ENCODE data around the gene KRTAP5-2.

The KRTAP5-2 gene

GRCh38 chr11:1567721-1568100, 30.4 kb downstream of the KRTAP5-2 start:
- no peak for DNase-seq (ENCODE audit: low spot score)
- H3K9me3 ChIP-seq (ENCODE audit: severe bottlenecking): no peaks in the 10 kb centered on the region
- H3K4me3 ChIP-seq (ENCODE audit: severe bottlenecking): no peak overlapping the region
- ATAC-seq (ENCODE audit: low read depth): no peak
- no peak overlapping the region for H3K27ac ChIP-seq (ENCODE audit: poor library complexity, severe bottlenecking)
- TF ChIP-seq, protein P1, sequence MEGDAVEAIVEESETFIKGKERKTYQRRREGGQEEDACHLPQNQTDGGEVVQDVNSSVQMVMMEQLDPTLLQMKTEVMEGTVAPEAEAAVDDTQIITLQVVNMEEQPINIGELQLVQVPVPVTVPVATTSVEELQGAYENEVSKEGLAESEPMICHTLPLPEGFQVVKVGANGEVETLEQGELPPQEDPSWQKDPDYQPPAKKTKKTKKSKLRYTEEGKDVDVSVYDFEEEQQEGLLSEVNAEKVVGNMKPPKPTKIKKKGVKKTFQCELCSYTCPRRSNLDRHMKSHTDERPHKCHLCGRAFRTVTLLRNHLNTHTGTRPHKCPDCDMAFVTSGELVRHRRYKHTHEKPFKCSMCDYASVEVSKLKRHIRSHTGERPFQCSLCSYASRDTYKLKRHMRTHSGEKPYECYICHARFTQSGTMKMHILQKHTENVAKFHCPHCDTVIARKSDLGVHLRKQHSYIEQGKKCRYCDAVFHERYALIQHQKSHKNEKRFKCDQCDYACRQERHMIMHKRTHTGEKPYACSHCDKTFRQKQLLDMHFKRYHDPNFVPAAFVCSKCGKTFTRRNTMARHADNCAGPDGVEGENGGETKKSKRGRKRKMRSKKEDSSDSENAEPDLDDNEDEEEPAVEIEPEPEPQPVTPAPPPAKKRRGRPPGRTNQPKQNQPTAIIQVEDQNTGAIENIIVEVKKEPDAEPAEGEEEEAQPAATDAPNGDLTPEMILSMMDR (IDR thresholded peaks at IDR 0.05; ENCODE audit: poor library complexity, severe bottlenecking): no peak
- H3K27me3 ChIP-seq (ENCODE audit: insufficient read depth, poor library complexity, severe bottlenecking): peaks cover 4% of the 10 kb centered on the region
- no peaks in the 10 kb centered on the region for H3K36me3 ChIP-seq (ENCODE audit: low read depth)
- H3K4me1 ChIP-seq (ENCODE audit: insufficient read depth, poor library complexity, severe bottlenecking): no peaks in the 10 kb centered on the region

DNA sequence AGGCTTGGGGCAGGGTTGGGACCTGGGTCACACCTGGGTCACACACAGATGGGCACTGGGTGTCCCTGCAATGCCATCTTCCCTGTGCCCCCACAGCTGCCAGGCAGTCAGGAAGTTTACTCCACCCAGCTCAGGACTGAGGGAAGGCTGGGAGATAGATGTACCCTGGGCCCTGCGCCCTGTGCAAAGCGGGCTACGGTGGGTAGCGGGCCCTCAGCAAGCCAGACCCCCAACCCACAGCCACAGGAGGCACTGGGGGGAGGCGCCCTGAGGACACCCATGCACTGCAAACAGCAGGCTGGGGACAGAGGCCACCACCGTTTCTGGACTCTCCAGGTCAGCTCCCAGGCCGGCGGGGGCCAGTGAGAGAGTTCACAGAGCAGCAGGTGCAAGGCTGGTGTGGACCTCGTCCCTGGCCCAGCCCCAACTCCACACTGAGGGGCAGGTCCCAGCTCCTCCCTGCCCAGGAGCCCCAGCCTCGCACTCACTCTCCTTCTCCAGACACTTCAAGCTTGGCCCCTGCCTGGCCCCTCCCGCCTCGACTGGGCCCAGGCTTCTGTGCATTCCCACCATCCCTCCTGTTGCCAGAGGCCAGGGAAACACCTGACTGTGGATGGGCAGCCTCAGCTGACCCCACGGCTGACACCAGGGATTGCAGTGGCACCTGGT, 30.9 kb downstream of the KRTAP5-2 start:
- Histone ChIP-seq H3K4me1 (ENCODE audit: insufficient read depth, poor library complexity, severe bottlenecking) (no peaks in the 10 kb centered on the region), H3K36me3 (ENCODE audit: low read depth) (no peaks in the 10 kb centered on the region), H3K27ac (ENCODE audit: poor library complexity, severe bottlenecking) (no peak overlapping the region), H3K27me3 (ENCODE audit: insufficient read depth, poor library complexity, severe bottlenecking) (no peaks in the 10 kb centered on the region), H3K4me3 (ENCODE audit: severe bottlenecking) (no peak overlapping the region), H3K9me3 (ENCODE audit: severe bottlenecking) (no peaks in the 10 kb centered on the region)
- no peak for ATAC-seq (ENCODE audit: low read depth)
- DNase-seq (ENCODE audit: low spot score): no peak
- TF ChIP-seq, protein P1 (IDR thresholded peaks at IDR 0.05; ENCODE audit: poor library complexity, severe bottlenecking): no peak

DNA sequence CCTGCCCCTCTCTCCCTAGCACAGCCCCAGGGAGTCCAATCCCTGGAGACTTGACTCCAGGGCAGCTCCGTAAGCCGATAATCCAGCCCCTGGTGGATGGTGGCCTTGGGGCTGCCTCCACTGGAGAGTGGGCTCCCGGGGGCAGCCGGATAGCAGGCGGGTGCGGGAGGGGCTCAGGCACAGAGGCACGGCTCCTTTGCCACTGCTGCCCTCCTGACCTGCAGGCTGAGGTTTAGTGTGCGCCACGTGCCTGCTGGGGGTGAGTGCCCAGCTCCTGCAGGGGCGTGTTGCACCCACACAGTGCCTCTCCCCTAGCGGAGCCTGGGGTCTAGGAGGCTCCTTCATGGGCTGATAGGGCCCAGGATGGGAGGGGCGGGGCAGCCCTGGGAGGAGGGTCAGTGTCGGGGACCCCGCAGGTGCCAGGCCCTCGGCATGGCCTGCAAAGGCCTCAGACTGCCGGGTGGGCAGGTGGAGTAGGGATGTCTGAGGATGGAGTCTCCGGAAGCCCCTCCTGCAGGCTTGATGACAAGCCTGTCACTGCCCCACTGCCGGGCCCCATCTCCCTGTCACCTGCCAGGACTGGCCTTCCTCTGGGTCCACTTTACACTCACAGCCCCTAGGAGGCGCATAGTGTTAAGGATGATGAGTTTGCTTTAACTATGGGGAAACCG, 31.6 kb downstream of the KRTAP5-2 start:
- H3K9me3 ChIP-seq (ENCODE audit: severe bottlenecking): no peaks in the 10 kb centered on the region
- H3K4me1 ChIP-seq (ENCODE audit: insufficient read depth, poor library complexity, severe bottlenecking): no peaks in the 10 kb centered on the region
- no peaks in the 10 kb centered on the region for H3K27me3 ChIP-seq (ENCODE audit: insufficient read depth, poor library complexity, severe bottlenecking)
- H3K36me3 ChIP-seq (ENCODE audit: low read depth): no peaks in the 10 kb centered on the region
- TF ChIP-seq, protein P1 (IDR thresholded peaks at IDR 0.05; ENCODE audit: poor library complexity, severe bottlenecking): no peak
- ATAC-seq (ENCODE audit: low read depth) (no peak), DNase-seq (ENCODE audit: low spot score) (no peak)
- H3K4me3 ChIP-seq (ENCODE audit: severe bottlenecking): no peak overlapping the region
- H3K27ac ChIP-seq (ENCODE audit: poor library complexity, severe bottlenecking): no peak overlapping the region

DNA sequence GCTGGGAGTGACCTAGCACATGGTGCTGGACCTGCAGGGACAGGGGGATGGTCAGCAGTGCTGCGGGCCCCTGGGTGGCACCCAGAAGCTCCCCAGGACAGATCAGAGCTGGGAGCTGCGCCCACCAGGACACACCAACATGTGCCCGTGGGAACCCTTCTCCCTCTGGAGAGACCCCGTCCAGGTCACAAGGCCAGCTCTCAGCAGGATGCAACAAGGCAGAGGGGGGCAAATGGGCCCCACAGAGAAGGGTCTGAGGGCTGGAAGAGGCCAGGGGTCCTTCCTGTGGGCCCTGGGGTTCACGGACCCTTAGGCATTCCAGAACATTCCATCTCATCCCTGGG, 32.2 kb downstream of the KRTAP5-2 start:
- TF ChIP-seq, protein P1 (IDR thresholded peaks at IDR 0.05; ENCODE audit: poor library complexity, severe bottlenecking): no peak
- Histone ChIP-seq H3K4me3 (ENCODE audit: severe bottlenecking) (no peak overlapping the region), H3K9me3 (ENCODE audit: severe bottlenecking) (no peaks in the 10 kb centered on the region), H3K4me1 (ENCODE audit: insufficient read depth, poor library complexity, severe bottlenecking) (no peaks in the 10 kb centered on the region), H3K27ac (ENCODE audit: poor library complexity, severe bottlenecking) (no peak overlapping the region), H3K36me3 (ENCODE audit: low read depth) (no peaks in the 10 kb centered on the region), H3K27me3 (ENCODE audit: insufficient read depth, poor library complexity, severe bottlenecking) (no peaks in the 10 kb centered on the region)
- DNase-seq (ENCODE audit: low spot score) (no peak), ATAC-seq (ENCODE audit: low read depth) (no peak)
